M059J (cell line): ENCODE results near the gene COMMD10. TPM values are rescaled to one million over a fixed set of nuclear protein-coding genes. Genes with fewer than 3 reads are reported as not detected.

Experiments
- DNase-seq: peaks from one replicate; pipeline ENCODE4 v3.0.0-alpha.2; 2012; ENCODE audit warnings: low read depth
- total RNA-seq: library from RNA; depleted of rRNA; stranded (reverse); fragments of >200 nt; shearing (Covaris generic); gene quantifications from 2 replicates; pipeline ENCODE4 v1.2.3, GENCODE V29; 2014; rRNA removed

Gene COMMD10
- total RNA-seq, 1 experiment from 2014 or later, result 38.7 TPM

DNA sequence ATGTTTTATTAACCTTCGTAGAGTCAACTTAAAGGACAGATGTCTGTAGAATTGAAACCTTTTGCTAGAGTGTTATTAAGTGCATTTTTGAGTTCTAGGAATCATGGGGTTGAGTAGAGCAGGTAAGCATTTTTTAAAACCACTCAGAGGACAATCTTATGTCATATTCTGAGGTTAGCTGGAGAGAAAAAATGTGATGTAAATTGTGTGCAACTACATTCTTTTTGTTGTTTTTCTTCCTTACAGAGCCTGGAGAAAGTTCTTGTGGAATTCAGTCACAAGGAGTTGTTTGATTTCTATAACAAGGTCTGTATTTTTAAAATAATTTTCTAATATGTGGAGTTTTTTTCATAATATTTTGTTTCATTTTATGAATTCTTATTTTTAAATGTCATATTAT is 206.4 kb downstream of the COMMD10 start:
- DNase-seq, result no peak

DNA sequence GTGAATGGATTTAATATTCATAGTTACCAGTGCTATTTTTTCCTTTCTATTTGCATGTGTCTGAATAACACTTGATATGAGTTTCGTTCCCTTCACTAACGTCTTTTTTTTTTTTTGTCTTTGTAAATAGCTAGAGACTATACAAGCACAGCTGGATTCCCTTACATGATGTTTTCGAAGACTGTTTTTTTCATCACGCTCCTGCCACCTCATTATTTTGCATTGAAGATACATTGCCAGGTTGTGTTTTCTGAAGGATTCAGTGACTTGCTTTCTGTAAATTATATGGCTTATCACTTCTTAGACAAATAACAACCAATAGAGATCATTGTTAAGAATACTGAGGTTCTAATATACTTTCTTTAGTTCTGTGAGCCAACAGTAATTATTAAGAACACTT is 207.5 kb downstream of the COMMD10 start:
- DNase-seq, result no peak

DNA sequence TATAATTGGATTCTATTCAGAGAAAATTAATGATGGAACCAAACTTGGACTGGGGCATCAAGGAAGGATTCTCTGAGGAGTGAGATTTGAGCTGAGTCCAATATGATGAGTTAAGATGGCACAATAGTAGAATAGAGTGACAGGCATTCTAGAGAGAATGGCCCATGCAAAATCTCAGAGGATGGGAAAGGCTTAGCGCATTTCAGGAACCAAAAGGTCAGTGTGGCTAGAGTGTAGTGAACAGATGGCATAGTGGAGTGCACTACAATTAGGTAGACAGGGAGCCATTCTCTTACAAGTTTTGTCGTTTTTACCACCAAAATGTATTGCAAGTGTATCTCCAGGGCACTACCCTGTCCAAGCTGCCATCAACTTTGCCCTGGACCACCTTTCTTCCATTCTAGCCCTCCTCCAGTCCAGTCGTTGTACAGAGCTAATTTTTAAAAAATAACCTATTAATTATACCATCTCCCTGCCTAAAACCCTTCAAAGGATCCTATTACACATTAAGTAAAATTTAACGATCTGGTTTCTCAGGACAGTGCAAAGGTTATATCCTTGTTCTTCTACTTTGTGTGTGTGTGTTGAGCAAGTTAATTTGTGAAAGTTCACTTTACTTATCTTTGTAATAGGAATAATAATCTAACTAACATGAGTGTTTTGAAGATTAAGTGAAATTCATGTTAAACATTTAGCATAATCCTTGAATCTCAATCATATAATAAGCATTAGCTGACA is 211.7 kb downstream of the COMMD10 start:
- no peak for DNase-seq

DNA sequence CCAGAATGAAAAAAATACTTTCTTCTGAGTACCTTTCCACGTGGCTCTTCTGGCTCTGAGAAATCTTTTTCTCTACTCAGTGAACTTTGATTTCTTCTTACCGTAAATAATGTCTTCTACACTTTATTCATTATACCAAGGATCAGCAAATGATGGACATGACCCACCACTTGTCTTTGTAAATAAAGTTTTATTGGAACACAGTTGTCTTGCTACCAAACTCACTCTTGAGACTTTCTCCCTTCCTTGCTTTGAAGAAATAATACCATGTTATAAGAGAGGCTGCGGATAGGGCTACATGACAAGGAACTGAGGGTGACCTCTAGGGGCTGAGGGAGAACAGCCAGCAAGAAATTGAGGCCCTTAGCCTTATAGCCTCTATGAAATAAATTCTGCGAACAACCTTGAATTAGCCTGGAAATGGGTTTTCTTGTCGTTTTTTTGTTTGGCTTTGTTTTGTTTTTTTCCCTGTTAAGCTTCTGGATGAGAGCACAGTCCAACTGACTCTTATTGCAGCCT is 212.5 kb downstream of the COMMD10 start:
- DNase-seq, result no peak

DNA sequence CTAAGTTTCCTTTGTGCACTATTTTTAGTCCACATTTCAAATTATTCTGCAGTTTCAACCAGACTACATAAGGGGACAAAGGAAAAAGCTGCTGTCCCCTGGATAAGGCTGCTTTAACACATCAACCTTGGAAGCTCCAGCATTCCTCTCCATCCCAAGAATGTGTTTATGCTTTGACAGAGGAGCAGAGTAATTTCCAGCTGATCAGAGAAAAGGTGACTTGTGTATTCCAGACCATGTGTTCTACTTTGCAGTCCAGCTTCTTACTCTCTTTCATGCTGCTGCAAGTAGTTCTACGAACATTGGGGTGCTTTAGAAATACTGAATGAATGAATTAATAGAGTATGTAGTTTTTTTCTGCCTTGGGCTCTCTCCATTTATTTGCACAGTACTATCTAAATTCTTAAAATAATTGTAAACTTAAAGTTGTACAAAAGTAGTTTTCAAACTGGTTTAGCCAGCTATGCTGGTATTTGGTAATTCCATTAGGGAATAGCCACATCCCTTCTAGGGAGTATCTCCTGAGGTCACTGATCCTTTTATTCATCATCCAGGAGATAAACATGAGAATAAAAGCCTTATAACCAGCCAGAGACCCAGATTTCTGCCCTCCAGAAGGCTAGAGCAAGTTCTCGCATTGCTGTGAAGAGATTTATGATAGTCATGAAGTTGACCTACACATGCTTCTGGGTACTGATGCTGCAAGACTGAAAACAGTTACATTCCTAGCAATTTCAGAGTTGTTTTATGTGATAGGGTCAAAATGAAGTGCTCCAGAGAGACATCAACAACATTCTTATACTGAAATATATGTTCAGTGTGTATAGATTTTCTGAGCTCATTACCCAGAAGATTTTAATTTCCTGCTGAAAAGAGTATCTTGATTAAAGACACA is 215.2 kb downstream of the COMMD10 start:
- no peak for DNase-seq

DNA sequence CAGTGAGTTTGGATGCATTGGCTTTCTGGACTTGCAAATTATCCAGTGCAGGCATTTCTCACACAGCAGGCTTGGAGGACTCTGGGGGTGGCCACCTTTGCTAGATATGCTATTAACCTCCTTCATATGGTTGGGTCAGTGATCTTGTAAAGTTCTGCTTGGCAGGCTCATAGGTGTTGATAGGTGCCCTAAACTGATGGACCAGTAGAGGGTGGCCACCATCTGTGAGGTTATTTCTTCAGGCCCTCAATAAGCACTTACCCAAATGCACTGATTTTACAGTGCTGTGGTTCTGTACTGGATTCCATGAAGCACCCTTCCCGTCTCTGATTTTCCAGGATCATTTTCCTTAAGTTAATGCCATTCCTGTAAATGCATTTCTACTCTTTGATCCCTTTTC is 216.3 kb downstream of the COMMD10 start:
- DNase-seq, result no peak

DNA sequence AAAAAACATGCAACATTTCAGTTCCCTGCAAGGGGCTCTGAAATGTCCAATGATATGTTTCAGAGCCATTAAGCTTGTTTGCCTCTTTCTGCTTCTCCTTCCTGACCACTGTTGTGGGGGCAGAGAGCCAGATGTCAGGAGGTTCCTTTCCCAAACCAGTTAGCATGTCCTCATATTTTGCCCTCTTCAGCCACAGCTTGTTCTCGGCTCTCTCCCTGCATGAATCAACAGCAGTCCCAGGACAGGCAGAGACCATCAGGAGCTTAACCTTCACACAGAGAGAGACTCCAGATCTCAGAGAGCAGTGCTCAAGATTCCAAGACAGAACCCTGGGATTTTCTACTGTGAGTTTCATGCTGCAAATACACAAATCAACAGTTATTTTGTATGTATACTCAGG is 218.5 kb downstream of the COMMD10 start:
- no peak for DNase-seq

DNA sequence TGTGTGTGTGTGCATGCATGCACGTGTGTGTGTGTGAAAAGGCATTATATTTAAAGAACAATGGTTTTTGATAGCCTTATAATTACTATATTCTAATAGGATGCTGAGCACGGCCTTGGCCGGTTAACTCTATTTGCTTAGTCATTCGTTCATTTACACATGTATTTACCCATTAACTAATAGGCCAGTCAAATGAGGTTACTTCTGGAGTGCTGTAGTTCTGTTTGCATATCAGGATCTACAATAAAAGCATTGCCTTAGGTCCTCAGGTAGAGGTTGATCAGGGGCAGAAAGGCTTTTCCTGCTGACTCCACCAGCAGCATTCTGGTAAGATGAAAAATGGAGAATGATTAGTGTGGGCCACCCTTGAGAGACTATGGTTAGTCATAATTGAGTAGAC is 219.0 kb downstream of the COMMD10 start:
- no peak for DNase-seq

DNA sequence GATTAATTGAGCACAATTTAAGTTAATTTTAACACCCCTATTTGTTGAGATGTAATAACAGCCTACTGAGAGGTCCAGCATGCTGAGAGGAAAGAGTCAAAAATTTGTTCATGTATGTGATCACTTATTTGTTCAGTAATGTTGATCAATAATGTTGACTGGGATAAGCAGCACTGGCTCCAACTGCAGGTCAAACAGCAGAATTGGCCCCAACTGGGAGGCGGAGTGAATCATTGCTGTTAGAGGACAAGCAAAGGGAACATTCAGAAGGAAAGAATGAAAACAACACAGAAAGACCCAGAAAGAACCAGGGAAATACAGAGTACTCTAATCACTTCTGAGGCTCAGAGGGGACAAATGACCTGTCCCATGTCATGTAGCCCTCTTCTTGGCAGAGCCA is 221.1 kb downstream of the COMMD10 start:
- DNase-seq, result no peak

DNA sequence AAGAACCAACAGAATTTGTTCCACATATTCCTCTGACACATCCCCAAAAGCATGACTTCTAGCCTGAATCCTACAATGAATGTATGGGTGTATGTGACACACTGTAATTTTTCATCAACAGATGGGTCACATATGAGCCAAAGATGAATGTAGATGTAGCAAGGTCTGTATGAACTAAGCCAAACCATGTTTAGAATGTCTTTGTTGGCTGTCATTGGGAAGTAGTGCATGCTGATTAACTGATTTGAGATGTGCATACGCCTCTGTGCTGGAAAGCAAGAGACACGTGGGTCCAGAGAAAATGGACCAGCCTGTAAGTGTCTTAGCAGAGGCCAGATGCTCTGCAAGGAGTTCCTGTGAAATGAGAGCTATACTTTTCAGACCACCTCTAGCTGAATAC is 222.0 kb downstream of the COMMD10 start:
- no peak for DNase-seq

DNA sequence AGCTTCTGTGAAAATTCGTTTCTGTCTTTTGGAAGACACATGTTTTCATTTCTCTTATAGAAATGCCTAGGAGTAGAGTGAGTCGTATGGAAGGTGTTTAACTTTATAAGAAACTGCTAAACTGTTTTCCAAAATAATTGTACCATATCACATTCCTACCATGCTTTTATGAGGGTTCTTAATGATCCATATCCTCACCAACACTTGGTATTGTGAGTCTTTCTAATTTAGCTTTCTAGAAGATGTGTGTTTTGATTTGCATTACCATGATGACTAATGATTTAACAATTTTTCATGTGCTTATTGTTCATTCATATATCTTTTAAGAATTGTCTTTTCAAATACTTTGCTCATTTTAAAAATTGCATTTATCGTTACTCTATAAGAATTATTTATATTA is 223.6 kb downstream of the COMMD10 start:
- DNase-seq, result no peak

DNA sequence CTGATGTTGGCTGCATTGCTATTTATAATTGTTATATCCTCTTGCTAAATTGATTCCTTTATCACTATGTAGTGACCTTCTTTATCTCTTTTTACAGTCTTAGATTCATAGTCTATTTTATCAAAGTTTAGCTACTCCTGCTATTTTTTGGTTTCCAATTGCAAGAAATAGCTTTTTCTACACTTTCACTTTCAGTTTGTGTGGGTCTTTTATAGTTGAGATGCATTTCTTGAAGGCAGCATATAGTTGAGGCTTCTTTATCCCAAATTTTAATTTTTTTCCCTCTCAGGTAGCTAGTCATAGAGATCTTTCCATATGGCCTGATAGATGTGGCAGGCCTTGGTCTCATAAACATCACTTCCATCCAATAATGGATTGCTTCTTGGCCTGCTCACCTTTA is 228.5 kb downstream of the COMMD10 start:
- no peak for DNase-seq

DNA sequence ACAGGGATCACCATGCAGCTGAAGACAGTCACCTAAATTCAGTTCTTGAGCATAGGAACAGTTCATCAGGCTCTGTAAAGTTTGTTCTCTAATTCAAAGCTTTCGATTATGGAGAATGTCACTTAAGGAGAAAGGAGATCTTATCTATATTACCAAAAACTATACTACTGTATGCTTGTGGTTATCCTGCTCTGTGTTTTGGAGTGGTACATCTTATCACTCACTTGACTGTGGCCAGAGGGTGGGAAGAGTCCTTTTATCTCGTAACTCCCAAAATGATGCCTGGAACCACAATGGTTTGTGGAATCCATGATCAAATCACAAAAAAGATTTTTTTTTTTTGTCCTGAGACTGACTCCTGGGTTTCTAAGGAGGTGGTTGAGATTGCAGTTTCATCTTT is 230.7 kb downstream of the COMMD10 start:
- DNase-seq, result no peak

DNA sequence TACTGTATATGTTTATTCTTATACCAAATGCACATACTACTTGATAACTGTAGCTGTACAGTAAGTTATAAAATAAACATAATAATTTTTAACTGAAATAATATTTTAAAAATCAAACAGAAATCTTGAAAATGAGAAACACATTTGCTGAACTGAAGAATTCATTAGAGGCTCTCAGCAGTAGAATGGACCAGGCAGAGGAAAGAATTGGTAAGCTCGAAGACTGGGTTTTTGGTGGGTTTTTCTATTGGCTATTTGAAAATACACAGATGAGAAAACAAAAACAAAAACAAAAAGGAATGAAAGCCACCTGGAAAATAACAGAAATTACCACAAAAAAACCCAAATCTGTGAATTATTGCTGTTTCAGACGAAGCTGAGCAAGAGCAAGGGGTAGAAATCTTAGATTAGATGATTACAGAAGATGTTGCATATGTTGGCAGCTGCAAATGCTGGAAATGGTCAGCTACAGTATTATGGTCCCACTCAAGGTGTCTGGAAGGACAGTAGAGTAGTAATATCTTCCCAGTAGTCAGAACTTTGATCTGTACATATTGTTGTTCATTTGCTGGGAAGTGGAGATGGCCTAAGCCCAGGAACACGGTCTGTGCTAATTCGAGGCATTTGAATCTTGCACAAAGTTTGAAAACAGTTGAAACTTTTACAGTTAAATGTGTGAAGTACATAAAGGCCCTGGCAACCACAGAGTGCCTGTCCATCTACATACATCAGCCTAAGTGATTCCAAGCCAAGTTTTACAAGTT is 233.4 kb downstream of the COMMD10 start:
- DNase-seq, result no peak

DNA sequence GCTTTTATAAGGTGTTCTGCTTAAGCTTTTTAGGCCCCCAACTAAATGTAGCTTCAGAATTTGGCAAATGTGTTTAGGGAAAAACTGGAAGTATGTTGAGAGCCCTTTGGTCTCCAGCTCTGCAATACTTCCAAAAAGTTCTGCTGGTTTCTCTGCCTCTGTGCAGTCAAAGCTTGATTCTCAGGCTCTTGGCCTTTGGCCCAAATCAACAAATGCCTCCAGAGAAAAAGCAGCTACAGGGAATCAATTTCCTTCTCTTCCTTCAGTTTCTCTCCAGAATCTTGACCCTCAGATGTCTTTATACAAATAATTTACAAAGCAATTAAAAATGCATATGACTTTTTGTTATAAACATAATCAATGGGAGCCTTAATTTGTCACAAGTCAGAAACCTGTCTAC is 235.7 kb downstream of the COMMD10 start:
- no peak for DNase-seq

DNA sequence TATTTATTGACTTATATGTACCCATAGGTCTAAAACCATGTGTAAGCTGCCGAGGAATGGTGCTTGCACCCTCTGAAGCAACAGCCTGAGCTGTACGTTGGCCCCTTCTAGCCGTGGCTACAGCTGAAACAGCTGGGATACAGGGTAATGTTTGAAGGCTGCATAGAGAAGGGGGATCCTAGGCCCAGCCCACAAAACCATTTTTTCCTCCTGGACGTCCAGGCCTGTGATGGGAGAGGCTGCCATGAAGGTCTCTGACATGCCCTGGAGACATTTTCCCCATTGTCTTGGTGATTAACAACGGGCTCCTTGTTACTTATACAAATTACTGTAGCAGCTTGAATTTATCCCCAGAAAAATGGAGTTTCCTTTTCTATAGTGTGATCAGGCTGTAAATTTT is 244.7 kb downstream of the COMMD10 start:
- no peak for DNase-seq

DNA sequence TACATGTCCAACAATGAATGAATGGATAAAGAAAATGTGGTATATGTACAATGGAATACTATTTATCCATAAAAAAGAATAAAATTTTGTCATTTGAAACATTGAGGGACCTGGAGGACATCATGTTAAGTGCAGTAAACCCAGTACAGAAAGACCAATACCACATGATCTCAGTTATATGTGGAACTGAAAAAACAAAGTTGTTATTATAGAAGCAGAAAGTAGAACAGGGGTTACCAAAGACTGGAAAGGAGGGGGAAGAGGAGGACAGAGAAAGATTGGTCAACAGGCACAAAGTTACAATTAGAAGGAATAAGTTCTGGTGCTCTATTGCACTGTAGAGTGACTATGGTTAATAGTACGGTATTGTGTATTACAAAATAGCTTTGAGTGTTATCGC is 256.0 kb downstream of the COMMD10 start:
- DNase-seq, result no peak

Other genes with a start within 250 kb of the COMMD10 start
- 58.8 and 72.3 TPM in 2 replicates for gene ATG12, start 243.5 kb upstream of the COMMD10 start, total RNA-seq
- 124 and 161 TPM in 2 replicates for gene AP3S1, start 243.1 kb upstream of the COMMD10 start, total RNA-seq
- 0.34 TPM in 1 of 2 replicates, not detected in the other for gene LVRN, start 122.5 kb upstream of the COMMD10 start, total RNA-seq
- 0.37 TPM in 1 of 2 replicates, not detected in the other for gene ARL14EPL, start 52.6 kb upstream of the COMMD10 start, total RNA-seq